ENCODE data around the gene PMPCB.

The PMPCB gene

GRCh38 chr7:103344453-103345149 lies 47.4 kb downstream of the PMPCB start, which contains the start of gene DNAJC2 (continued):
- peak; percentile 63; the same call in 1 of the 2 replicates for TF ChIP-seq INSM2 (tag by site-specific recombination; IDR thresholded peaks at IDR 0.05)
- TF ChIP-seq ZNF354C (tag by site-specific recombination; IDR thresholded peaks at IDR 0.05; ENCODE audit: borderline replicate concordance, low read depth), result no peak
- peak; percentile 76 for TF ChIP-seq ZNF335 (tag by site-specific recombination; conservative IDR thresholded peaks at IDR 0.05)
- no peak for TF ChIP-seq BCL11B (tag by site-specific recombination; IDR thresholded peaks at IDR 0.05; ENCODE audit: low read depth)

DNA sequence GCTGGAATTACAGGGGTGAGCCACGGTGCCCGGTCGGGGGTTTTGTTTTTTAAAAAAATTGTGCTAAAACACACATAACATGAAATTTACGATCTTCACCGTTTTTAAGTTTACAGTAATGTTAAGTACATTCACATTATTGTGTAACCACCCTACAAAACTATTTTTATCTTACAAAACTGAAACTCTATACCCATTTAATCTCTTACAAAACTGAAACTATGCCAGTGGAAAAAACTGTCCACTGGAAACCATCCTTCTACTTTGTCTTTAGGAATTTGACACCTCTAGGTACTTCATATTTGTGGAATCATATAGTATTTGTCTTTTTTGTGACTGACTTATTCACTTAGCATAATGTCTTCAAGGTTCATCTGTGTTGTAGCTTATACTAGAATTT lies 49.2 kb downstream of the PMPCB start:
- H3K4me1 ChIP-seq (ENCODE audit: control insufficient read depth, insufficient read depth, low read length), result peaks cover 2% of the 10 kb centered on the region
- ChIA-PET POLR2A (no interaction called here), CTCF (interaction anchor here (0.6 kb wide), 1 partner anchor 333 kb away, joined by 3 read pairs; no protein-coding TSS in a partner anchor)
- H3K27ac ChIP-seq (ENCODE audit: extremely low read depth, low read depth, low read length), result no peak overlapping the region
- H3K4me3 ChIP-seq (ENCODE audit: low read depth, low read length), result no peak overlapping the region
- H3K36me3 ChIP-seq (ENCODE audit: control insufficient read depth in 2 of 2, insufficient read depth in 1 of 2, low read length in 2 of 2), result peaks cover 13 to 15% of the 10 kb centered on the region in 2 experiments
- no peaks in the 10 kb centered on the region for H3K9me3 ChIP-seq (ENCODE audit: control insufficient read depth, insufficient read depth, low read depth, low read length)
- TF ChIP-seq ZNF16 (tag by site-specific recombination; IDR thresholded peaks at IDR 0.05; ENCODE audit: low read depth), result no peak
- TF ChIP-seq ZBTB21 (tag by site-specific recombination; IDR thresholded peaks at IDR 0.05), result no peak
- TF ChIP-seq, protein P1, sequence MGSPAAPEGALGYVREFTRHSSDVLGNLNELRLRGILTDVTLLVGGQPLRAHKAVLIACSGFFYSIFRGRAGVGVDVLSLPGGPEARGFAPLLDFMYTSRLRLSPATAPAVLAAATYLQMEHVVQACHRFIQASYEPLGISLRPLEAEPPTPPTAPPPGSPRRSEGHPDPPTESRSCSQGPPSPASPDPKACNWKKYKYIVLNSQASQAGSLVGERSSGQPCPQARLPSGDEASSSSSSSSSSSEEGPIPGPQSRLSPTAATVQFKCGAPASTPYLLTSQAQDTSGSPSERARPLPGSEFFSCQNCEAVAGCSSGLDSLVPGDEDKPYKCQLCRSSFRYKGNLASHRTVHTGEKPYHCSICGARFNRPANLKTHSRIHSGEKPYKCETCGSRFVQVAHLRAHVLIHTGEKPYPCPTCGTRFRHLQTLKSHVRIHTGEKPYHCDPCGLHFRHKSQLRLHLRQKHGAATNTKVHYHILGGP (tag by site-specific recombination; IDR thresholded peaks at IDR 0.05), result no peak
- 0 out of 2 replicates have a peak, but pooled peaks have one; percentile 17 for TF ChIP-seq ZNF335 (tag by site-specific recombination; conservative IDR thresholded peaks at IDR 0.05)
- TF ChIP-seq ZNF610 (tag by site-specific recombination; IDR thresholded peaks at IDR 0.05; ENCODE audit: borderline replicate concordance), result no peak
- no peak for TF ChIP-seq ZNF169 (tag by site-specific recombination; IDR thresholded peaks at IDR 0.05)
- no peak for TF ChIP-seq ZNF112 (tag by site-specific recombination; IDR thresholded peaks at IDR 0.05)
- no peak for TF ChIP-seq GLI2 (tag by site-specific recombination; IDR thresholded peaks at IDR 0.05; ENCODE audit: borderline replicate concordance, low read depth)
- TF ChIP-seq PRDM6 (tag by site-specific recombination; IDR thresholded peaks at IDR 0.05), result peak; percentile 35; the same call in 1 of the 2 replicates
- TF ChIP-seq ZFP41 (tag by site-specific recombination; IDR thresholded peaks at IDR 0.05; ENCODE audit: borderline replicate concordance), result no peak
- TF ChIP-seq, protein P2, sequence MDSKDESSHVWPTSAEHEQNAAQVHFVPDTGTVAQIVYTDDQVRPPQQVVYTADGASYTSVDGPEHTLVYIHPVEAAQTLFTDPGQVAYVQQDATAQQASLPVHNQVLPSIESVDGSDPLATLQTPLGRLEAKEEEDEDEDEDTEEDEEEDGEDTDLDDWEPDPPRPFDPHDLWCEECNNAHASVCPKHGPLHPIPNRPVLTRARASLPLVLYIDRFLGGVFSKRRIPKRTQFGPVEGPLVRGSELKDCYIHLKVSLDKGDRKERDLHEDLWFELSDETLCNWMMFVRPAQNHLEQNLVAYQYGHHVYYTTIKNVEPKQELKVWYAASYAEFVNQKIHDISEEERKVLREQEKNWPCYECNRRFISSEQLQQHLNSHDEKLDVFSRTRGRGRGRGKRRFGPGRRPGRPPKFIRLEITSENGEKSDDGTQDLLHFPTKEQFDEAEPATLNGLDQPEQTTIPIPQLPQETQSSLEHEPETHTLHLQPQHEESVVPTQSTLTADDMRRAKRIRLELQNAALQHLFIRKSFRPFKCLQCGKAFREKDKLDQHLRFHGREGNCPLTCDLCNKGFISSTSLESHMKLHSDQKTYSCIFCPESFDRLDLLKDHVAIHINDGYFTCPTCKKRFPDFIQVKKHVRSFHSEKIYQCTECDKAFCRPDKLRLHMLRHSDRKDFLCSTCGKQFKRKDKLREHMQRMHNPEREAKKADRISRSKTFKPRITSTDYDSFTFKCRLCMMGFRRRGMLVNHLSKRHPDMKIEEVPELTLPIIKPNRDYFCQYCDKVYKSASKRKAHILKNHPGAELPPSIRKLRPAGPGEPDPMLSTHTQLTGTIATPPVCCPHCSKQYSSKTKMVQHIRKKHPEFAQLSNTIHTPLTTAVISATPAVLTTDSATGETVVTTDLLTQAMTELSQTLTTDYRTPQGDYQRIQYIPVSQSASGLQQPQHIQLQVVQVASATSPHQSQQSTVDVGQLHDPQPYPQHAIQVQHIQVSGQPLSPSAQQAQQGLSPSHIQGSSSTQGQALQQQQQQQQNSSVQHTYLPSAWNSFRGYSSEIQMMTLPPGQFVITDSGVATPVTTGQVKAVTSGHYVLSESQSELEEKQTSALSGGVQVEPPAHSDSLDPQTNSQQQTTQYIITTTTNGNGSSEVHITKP (tag by site-specific recombination; IDR thresholded peaks at IDR 0.05), result no peak
- no peak for TF ChIP-seq ZNF843 (tag by site-specific recombination; IDR thresholded peaks at IDR 0.05)
- no peak for TF ChIP-seq ZNF426 (tag by site-specific recombination; IDR thresholded peaks at IDR 0.05)
- no peak for TF ChIP-seq RBAK (tag by site-specific recombination; IDR thresholded peaks at IDR 0.05)
- TF ChIP-seq ZSCAN4 (tag by site-specific recombination; IDR thresholded peaks at IDR 0.05), result 0 out of 2 replicates have a peak, but pooled peaks have one; percentile 14
- TF ChIP-seq INSM2 (tag by site-specific recombination; IDR thresholded peaks at IDR 0.05), result no peak
- TF ChIP-seq ZNF211 (tag by site-specific recombination; IDR thresholded peaks at IDR 0.05; ENCODE audit: low read depth), result no peak
- TF ChIP-seq, protein P3, sequence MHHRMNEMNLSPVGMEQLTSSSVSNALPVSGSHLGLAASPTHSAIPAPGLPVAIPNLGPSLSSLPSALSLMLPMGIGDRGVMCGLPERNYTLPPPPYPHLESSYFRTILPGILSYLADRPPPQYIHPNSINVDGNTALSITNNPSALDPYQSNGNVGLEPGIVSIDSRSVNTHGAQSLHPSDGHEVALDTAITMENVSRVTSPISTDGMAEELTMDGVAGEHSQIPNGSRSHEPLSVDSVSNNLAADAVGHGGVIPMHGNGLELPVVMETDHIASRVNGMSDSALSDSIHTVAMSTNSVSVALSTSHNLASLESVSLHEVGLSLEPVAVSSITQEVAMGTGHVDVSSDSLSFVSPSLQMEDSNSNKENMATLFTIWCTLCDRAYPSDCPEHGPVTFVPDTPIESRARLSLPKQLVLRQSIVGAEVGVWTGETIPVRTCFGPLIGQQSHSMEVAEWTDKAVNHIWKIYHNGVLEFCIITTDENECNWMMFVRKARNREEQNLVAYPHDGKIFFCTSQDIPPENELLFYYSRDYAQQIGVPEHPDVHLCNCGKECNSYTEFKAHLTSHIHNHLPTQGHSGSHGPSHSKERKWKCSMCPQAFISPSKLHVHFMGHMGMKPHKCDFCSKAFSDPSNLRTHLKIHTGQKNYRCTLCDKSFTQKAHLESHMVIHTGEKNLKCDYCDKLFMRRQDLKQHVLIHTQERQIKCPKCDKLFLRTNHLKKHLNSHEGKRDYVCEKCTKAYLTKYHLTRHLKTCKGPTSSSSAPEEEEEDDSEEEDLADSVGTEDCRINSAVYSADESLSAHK (tag by site-specific recombination; IDR thresholded peaks at IDR 0.05), result no peak

Measured in HEK293 (cell line).